Activated naive CD4-positive, alpha-beta T cell treated with anti-CD3 and anti-CD28 coated beads for 36 hours (primary cell): ENCODE data around the gene SAPCD1. TPM values are rescaled to one million over a fixed set of nuclear protein-coding genes. Genes with fewer than 3 reads are reported as not detected.

Experiments
- CTCF ChIA-PET: fragments of 350-600 bp; sonication (Branson Sonifier 250); formaldehyde crosslinking; loops from one replicate; lab custom pipeline; 2021; ENCODE audit warnings: antibody characterized with exemption; lab: Charles Lee
- DNase-seq: peaks from one replicate; pipeline ENCODE4 v3.0.0-alpha.2; 2020
- H3K27ac Mint-ChIP-seq: one replicate; pipeline ENCODE4 v1.8.0; 2021; ENCODE audit warnings: mild to moderate bottlenecking, mixed read lengths
- H3K27me3 Mint-ChIP-seq: one replicate; pipeline ENCODE4 v1.8.0; 2021; ENCODE audit warnings: low read depth, mixed read lengths
- H3K36me3 Mint-ChIP-seq: one replicate; pipeline ENCODE4 v1.8.0; 2021; ENCODE audit warnings: low read depth, mixed read lengths
- H3K4me1 Mint-ChIP-seq: one replicate; pipeline ENCODE4 v1.8.0; 2021; ENCODE audit warnings: low read depth, mixed read lengths
- H3K4me3 Mint-ChIP-seq: one replicate; pipeline ENCODE4 v1.8.0; 2021; ENCODE audit warnings: mild to moderate bottlenecking, moderate library complexity, mixed read lengths
- H3K9me3 Mint-ChIP-seq: one replicate; pipeline ENCODE4 v1.8.0; 2021; ENCODE audit warnings: mixed read lengths
- intact Hi-C: fragments of 100-400 bp; cut with micrococcal nuclease; formaldehyde crosslinking; loops from one replicate; pipeline ENCODE4 v1.15.1; 2023
- total RNA-seq, 2 experiments: library from RNA; stranded (reverse); gene quantifications; one replicate each; pipeline ENCODE4 v1.2.3, GENCODE V29; 2021

Gene SAPCD1
- 10 to 100 TPM in 1 of 2 experiments, 1 to 10 TPM in 1; 9.8 to 10.5 TPM for total RNA-seq

DNA sequence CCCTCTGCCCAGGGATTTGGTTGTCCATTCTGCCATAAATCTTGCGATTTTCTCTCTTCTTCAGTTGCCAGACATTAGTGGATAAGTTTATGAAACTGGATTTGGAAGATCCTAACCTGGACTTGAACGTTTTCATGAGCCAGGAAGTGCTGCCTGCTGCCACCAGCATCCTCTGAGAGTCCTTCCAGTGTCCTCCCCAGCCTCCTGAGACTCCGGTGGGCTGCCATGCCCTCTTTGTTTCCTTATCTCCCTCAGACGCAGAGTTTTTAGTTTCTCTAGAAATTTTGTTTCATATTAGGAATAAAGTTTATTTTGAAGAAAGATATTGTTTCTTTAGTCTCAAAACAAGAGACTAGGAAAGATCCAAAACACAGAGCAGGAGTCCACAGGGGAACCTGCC, at the start of gene SAPCD1:
SAPCD1 (plus strand) TSS at position 301 of the 400 bp plus-strand sequence. CDS start 399 bp downstream, outside the sequence.
- peaks cover 58% of the 10 kb centered on the region for H3K36me3 Mint-ChIP-seq
- intact Hi-C loops: no loop called here
- no peaks in the 10 kb centered on the region for H3K27me3 Mint-ChIP-seq
- no peaks in the 10 kb centered on the region for H3K9me3 Mint-ChIP-seq
- CTCF ChIA-PET: no interaction called here
- H3K27ac Mint-ChIP-seq: no peak within 1 kb of the TSS
- no peak within 1 kb of the TSS for H3K4me3 Mint-ChIP-seq
- DNase-seq: no peak
- peaks cover 2% of the 10 kb centered on the region for H3K4me1 Mint-ChIP-seq

DNA sequence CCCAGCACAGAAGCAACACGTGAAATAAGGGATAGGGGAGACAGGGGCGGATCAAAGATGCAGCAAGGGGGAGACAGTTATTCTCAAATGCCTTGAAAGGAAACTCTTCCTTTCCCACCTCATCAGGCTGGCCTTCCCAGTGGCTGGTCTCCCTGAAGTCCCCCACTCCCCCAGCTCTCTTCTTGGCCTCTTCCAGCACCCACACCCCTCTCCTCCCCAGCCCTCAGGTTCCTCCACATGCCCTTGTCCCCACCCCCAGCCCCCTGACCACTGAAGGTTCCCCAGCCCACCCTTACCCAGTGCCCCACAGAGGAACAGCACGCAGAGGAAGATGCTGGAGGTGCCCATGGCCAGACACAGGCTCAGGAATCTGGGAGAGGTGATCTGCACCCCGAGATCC, 49.0 kb upstream of the SAPCD1 start:
- CTCF ChIA-PET: interaction anchor here (0.9 to 1.2 kb wide), 3 partner anchors 25 to 115 kb away, joined by 3 to 4 read pairs (median 3); no protein-coding TSS in a partner anchor
- no peak overlapping the region for H3K27ac Mint-ChIP-seq
- H3K9me3 Mint-ChIP-seq: no peaks in the 10 kb centered on the region
- no peaks in the 10 kb centered on the region for H3K27me3 Mint-ChIP-seq
- H3K4me3 Mint-ChIP-seq: no peak overlapping the region
- no peaks in the 10 kb centered on the region for H3K36me3 Mint-ChIP-seq
- H3K4me1 Mint-ChIP-seq: peaks cover 8% of the 10 kb centered on the region
- intact Hi-C loops: no loop called here
- DNase-seq: no peak

DNA sequence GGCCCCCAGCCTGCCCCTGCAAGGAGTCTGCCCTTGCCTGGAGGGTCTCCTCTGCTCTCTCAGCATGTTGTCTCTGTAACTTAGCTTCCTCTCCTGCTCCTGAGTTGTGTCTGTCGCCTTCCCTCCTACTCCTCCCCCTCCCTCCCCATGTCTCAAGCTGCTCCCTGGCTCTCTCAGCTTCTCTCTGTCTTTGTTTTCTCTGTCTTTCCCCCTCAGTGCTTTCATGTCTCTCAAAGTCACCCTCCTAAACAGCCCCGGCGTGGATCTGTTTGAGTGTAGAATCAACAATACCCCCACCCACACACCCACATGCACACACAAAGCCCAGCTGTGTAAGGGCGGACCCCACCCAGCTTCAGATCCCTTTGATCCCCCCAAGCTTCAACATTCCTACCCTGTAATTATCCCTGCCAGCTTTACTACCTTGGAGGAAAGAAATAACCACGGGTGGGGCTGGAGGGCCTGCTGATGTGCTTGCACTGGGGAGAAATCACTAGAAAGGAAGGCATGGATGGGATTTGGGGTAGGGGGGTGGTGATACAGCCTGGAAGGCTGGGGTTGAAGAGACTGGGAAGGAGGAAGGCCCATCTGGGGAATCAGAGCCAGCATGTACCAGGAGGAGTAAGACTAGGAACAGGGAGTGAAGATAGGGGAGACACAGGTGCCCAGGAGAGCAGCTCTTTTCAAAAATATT, 48.3 kb upstream of the SAPCD1 start:
- H3K36me3 Mint-ChIP-seq: no peaks in the 10 kb centered on the region
- intact Hi-C loops: no loop called here
- DNase-seq: no peak
- no peaks in the 10 kb centered on the region for H3K27me3 Mint-ChIP-seq
- CTCF ChIA-PET: interaction anchor here (0.6 to 2.7 kb wide), 7 partner anchors 17 to 241 kb away, joined by 3 to 12 read pairs (median 3); no protein-coding TSS in a partner anchor
- no peak overlapping the region for H3K27ac Mint-ChIP-seq
- H3K9me3 Mint-ChIP-seq: no peaks in the 10 kb centered on the region
- H3K4me1 Mint-ChIP-seq: peaks cover 8% of the 10 kb centered on the region
- H3K4me3 Mint-ChIP-seq: no peak overlapping the region

DNA sequence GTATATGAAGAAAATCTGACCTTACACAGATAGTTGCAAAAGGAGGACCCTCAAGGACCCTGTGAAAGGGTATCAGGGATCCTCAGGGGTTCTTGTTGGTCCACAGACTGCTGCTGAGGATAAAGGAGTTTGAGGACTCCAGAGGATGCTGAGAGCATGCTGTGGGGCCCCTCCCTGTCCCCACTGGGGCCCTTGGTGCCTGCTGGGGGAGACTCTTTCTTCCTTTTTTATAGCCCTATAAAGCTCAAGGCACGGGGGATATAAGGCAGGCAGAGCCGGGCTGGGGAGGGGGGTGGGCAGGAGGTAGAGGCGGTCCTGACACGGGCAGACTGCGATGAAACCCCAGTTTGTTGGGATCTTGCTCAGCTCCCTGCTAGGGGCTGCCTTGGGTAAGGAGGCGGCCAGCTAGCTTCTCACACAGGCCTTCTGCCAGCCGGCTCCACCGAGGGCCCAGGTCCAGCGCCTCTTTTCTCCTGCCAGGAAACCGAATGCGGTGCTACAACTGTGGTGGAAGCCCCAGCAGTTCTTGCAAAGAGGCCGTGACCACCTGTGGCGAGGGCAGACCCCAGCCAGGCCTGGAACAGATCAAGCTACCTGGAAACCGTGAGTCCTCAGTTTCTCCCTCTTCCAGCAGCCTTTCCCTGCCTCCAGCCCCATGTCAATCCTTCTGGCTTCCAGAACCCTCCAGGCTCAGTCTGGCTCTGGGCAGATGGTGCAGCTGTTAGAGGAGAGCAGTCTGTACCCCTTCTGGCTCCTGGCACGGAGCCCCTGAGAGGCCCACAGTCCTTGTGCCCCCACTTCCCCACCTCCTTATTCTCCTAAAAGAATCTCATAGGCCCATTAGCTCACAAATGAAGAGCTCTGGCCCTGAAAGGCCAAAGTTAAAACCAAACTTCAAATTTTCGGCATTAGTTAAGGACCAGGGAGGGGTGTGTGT, 47.2 kb upstream of the SAPCD1 start, which contains the start of gene LY6G6D:
LY6G6D (plus strand) TSS at position 327 of the 937 bp plus-strand sequence; CDS start at position 335, 8 bp downstream.
- intact Hi-C loops: no loop called here
- Mint-ChIP-seq H3K27me3 (no peaks in the 10 kb centered on the region), H3K36me3 (no peaks in the 10 kb centered on the region), H3K9me3 (no peaks in the 10 kb centered on the region), H3K4me3 (no peak within 1 kb of the TSS), H3K27ac (no peak within 1 kb of the TSS), H3K4me1 (peaks cover 8% of the 10 kb centered on the region)
- DNase-seq: no peak
- CTCF ChIA-PET: interaction anchor here (0.5 to 2.7 kb wide), 2 partner anchors 15 to 38 kb away, joined by 8 to 12 read pairs; no protein-coding TSS in a partner anchor

DNA sequence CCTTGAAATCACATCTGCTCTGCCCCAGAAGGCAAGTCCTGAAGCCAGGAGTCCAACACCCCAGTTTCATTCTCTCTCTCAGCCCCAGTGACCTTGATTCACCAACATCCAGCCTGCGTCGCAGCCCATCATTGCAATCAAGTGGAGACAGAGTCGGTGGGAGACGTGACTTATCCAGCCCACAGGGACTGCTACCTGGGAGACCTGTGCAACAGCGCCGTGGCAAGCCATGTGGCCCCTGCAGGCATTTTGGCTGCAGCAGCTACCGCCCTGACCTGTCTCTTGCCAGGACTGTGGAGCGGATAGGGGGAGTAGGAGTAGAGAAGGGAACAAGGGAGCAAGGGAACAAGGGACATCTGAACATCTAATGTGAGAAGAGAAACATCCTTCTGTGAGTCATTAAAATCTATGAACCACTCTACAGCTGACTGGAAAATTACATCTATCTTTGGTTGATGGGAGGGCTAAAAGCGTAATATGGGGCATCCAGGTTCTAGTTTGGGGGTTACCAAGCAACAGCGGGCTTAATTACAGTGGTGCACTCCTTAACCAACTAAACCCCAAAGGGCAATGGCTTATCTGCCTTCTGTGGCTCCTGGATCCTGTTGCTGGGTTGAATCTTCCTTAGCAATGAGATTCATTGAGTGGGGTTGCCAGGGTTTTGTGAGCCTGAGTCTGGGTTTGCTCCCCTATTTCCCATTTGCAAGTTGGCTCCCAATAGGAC, 44.8 kb upstream of the SAPCD1 start:
- Mint-ChIP-seq H3K4me3 (no peak overlapping the region), H3K27me3 (no peaks in the 10 kb centered on the region), H3K36me3 (no peaks in the 10 kb centered on the region), H3K9me3 (no peaks in the 10 kb centered on the region), H3K27ac (no peak overlapping the region), H3K4me1 (peaks cover 2% of the 10 kb centered on the region)
- intact Hi-C loops: no loop called here
- CTCF ChIA-PET: no interaction called here
- DNase-seq: no peak

DNA sequence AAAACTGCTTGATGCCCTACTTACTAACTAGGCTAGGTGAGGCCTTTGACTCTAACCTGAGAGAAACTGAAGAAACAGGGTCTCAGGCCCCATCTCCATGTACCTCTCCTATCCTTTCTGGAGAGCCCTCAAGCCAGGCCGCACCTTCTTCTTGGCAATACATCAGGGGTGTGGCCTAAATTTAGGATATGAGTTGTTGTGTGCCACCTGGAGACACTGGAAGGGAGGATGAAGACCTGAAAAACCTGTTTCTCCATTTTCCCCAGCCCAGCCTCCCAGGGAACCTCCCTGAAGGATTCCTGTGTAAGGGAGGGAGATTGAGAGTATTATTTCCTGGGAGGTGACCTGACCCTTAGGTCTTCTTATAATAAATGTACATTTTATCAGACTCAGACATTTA, 44.2 kb upstream of the SAPCD1 start:
- no peak for DNase-seq
- peaks cover 2% of the 10 kb centered on the region for H3K4me1 Mint-ChIP-seq
- H3K9me3 Mint-ChIP-seq: no peaks in the 10 kb centered on the region
- CTCF ChIA-PET: no interaction called here
- intact Hi-C loops: no loop called here
- H3K27ac Mint-ChIP-seq: no peak overlapping the region
- no peaks in the 10 kb centered on the region for H3K36me3 Mint-ChIP-seq
- H3K27me3 Mint-ChIP-seq: no peaks in the 10 kb centered on the region
- H3K4me3 Mint-ChIP-seq: no peak overlapping the region

DNA sequence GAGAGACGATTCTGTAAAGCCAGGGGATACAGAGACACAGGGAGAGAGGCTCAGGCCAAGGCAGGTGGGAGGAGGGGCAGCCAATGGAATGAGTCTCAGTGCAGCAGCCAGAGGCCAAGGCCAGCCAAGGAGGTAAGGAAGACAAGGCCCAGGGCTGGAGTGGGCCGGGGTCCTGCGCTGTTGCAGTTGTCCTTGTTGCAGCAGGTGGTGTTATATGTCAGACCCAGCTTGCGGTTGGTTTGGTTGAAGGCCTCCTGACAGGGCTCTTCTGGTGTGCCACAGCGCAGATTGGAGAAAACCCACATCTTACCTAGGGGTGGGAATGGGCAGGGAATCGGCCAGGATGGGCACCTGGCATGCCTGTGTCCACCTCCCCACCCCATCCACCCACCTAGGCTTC, 43.5 kb upstream of the SAPCD1 start:
- Mint-ChIP-seq H3K27ac (no peak overlapping the region), H3K27me3 (no peaks in the 10 kb centered on the region), H3K9me3 (no peaks in the 10 kb centered on the region), H3K4me3 (no peak overlapping the region), H3K4me1 (peaks cover 1% of the 10 kb centered on the region), H3K36me3 (no peaks in the 10 kb centered on the region)
- intact Hi-C loops: no loop called here
- no peak for DNase-seq
- CTCF ChIA-PET: no interaction called here

DNA sequence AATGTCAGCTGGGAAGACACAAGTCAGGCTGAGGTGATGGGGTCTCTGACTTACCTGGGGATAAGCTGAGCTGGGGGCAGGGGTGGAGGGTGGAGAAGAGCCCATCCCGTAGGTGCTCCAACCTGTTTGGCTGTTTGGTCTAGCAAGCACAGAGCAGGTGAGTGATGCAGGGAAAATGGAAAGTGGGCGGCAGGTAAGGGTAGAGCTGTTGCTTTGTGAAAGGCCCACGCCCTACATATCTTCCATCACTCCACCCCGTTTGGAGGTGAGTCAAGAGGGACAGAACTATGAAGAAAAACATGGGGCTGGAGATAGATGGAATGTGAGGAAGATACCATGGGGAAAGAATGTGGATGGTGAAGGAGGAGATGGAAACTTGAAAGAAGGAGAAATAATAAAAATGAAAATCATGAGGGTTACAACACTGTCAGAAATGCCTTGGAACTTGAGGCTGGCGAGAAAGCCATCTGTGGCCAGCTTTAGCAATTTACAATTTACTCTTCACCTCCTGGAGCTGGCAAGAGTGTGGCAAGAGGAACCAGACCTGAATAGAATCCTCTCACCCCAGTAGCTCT, 42.2 kb upstream of the SAPCD1 start:
- no peaks in the 10 kb centered on the region for H3K36me3 Mint-ChIP-seq
- H3K4me3 Mint-ChIP-seq: no peak overlapping the region
- no peak for DNase-seq
- no peaks in the 10 kb centered on the region for H3K27me3 Mint-ChIP-seq
- H3K27ac Mint-ChIP-seq: no peak overlapping the region
- H3K4me1 Mint-ChIP-seq: no peaks in the 10 kb centered on the region
- no peaks in the 10 kb centered on the region for H3K9me3 Mint-ChIP-seq
- intact Hi-C loops: no loop called here
- CTCF ChIA-PET: no interaction called here

DNA sequence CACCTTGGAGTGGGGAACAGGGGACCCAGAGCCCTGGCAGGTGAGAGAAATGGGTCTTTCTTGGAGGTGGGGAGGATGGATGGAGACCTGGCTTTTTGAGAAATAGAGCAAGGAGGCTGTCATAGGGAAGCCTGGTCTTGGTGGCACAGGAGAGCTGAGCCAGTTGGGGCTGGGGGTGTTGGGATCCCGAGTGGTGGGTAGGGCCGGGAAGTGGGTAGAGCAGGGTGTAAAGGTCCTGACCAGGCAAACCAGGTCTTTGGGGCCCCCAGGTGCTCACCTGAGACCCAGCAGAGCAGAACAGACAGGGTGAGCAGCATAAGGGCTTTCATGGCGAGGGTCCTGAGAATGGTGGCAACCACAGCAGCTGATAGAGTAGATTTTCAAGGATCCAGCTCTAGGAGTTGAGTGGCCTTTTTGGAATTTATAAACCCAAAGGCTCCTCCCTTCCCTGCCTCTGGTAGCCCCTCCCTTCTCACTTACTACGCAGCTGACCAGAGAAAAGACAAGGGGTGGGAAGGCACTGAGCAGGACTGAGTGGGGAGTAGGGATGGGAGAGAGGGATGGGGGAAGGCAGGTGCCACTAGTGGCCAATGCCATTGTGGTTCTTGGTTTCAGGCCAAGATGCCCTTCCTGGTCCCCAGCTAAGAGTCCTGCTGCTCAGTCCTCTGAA, 41.0 kb upstream of the SAPCD1 start, which contains the start of gene LY6G6C:
LY6G6C (minus strand) TSS at position 396 of the 670 bp plus-strand sequence; CDS start at position 329, 67 bp downstream.
- no peak for DNase-seq
- Mint-ChIP-seq H3K4me3 (no peak within 1 kb of the TSS), H3K27me3 (no peaks in the 10 kb centered on the region), H3K36me3 (no peaks in the 10 kb centered on the region), H3K4me1 (peaks cover 10% of the 10 kb centered on the region), H3K27ac (no peak within 1 kb of the TSS), H3K9me3 (no peaks in the 10 kb centered on the region)
- intact Hi-C loops: no loop called here
- CTCF ChIA-PET: no interaction called here

DNA sequence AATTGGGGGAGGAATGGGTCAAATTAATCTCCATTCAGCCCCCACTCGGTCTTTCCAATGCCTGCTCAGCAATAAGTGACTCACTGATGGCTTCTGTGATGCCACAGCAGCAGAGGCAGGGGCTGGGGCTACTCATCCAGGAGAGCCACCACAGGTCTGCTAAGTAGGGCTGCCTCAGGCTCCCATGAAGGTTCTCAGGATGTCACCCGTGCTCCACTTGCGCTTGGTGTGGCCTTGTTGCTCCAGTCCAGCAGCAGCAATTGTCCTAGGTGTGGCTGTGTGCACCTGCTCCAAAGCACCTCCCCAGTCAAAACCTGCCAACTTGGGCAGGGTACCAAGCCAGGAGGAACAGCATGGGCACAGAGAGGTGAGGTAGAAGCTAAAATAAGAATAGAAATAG, 40.3 kb upstream of the SAPCD1 start:
- H3K4me1 Mint-ChIP-seq: peaks cover 16% of the 10 kb centered on the region
- H3K4me3 Mint-ChIP-seq: no peak overlapping the region
- no peak overlapping the region for H3K27ac Mint-ChIP-seq
- H3K36me3 Mint-ChIP-seq: no peaks in the 10 kb centered on the region
- intact Hi-C loops: no loop called here
- no peak for DNase-seq
- H3K9me3 Mint-ChIP-seq: no peaks in the 10 kb centered on the region
- H3K27me3 Mint-ChIP-seq: no peaks in the 10 kb centered on the region
- CTCF ChIA-PET: no interaction called here

DNA sequence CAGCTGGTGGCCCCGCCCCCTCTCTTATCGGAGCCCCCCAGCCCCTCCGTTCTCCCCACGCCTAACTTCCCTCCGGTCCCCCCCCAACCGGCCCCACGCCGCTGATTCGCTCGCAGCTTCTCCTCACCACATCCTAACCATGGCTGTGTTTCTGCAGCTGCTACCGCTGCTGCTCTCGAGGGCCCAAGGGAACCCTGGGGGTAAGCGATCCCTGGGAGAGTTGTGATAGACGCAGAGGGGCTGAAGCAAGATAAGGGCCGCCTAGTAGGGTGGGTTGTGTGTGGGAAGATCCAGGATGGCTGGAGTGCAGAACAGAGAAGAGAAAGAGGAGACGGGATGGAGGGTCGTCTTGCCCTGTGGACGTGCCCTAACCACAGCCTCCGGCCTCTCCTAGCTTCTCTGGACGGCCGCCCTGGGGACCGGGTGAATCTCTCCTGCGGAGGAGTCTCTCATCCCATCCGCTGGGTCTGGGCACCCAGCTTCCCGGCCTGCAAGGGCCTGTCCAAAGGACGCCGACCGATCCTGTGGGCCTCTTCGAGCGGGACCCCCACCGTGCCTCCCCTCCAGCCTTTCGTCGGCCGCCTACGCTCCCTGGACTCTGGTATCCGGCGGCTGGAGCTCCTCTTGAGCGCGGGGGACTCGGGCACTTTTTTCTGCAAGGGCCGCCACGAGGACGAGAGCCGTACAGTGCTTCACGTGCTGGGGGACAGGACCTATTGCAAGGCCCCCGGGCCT, 39.0 kb upstream of the SAPCD1 start, which contains the start of gene MPIG6B:
MPIG6B (plus strand) TSS at position 129 of the 735 bp plus-strand sequence; CDS start at position 140, 11 bp downstream.
- intact Hi-C loops: no loop called here
- H3K9me3 Mint-ChIP-seq: no peaks in the 10 kb centered on the region
- no peaks in the 10 kb centered on the region for H3K27me3 Mint-ChIP-seq
- no peak for DNase-seq
- no peak within 1 kb of the TSS for H3K4me3 Mint-ChIP-seq
- peaks cover 25% of the 10 kb centered on the region for H3K4me1 Mint-ChIP-seq
- no peak within 1 kb of the TSS for H3K27ac Mint-ChIP-seq
- peaks cover 3% of the 10 kb centered on the region for H3K36me3 Mint-ChIP-seq
- CTCF ChIA-PET: interaction anchor here (1.0 kb wide), 1 partner anchor 46 kb away, joined by 4 read pairs; no protein-coding TSS in a partner anchor
